NK-92 (cell line): ENCODE results near the gene ALDH1L1.
"Not testable (repeated sequence)": the region's sequence is repeated elsewhere in the genome, so short reads cannot be mapped to it uniquely, and the experiment has no call there.

ENCODE experiments used
- DNase-seq: peaks from one replicate; lab custom pipeline; 2025; ENCODE audit not compliant: unreplicated experiment; lab: John Stamatoyannopoulos, UW

The ALDH1L1 gene

GRCh38 chr3:126108676-126109050 lies 71.7 kb downstream of the ALDH1L1 start:
- DNase-seq: no peak

GRCh38 chr3:126107957-126108675 lies 72.3 kb downstream of the ALDH1L1 start:
- DNase-seq: no peak

DNA sequence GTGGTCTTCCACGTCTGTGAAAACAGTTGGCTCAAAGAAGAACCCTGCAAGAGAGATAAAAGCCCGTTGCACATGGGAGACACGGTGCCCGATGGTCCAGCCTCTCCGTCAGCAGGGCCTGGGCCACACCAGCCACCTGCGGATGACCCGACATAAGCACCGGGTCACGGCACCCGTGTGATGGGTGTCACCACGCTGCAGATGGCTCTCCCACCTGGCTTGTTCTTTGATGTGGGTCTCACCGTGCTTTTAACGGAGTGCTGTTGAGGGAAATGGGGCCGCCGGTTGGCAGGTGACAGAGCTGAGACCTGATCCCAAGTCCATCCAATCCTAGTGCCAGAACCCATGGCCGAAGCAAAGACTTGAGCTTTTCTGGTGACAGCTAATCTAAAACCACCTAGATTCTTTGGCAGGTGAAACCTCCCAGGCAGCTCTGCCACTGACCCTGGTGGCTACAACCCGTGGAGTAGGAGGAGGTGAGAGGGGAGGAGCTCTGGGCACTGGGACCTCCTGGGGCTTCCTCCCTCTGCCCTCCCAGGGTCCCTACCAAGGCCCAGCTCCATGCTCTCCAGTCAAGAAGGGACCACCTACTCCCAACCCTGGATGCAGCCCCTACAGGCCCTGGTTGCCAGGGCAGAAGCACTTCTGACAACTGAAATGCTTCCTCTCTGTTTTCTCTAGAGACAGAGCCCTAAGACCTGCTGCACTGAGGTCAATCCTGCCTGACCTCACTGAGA lies 73.0 kb downstream of the ALDH1L1 start:
- DNase-seq: no peak

GRCh38 chr3:126106336-126107202 lies 73.8 kb downstream of the ALDH1L1 start:
- no peak for DNase-seq

- DNase-seq: no peak
These were observed 74.6 kb downstream of the ALDH1L1 start for GRCh38 chr3:126105691-126106187.

- DNase-seq: no peak
These were observed 75.4 kb downstream of the ALDH1L1 start for GRCh38 chr3:126104742-126105605.

GRCh38 chr3:126104028-126104635 lies 76.3 kb downstream of the ALDH1L1 start:
- DNase-seq: no peak

- no peak for DNase-seq
These were observed 77.0 kb downstream of the ALDH1L1 start for GRCh38 chr3:126103121-126104027.

DNA sequence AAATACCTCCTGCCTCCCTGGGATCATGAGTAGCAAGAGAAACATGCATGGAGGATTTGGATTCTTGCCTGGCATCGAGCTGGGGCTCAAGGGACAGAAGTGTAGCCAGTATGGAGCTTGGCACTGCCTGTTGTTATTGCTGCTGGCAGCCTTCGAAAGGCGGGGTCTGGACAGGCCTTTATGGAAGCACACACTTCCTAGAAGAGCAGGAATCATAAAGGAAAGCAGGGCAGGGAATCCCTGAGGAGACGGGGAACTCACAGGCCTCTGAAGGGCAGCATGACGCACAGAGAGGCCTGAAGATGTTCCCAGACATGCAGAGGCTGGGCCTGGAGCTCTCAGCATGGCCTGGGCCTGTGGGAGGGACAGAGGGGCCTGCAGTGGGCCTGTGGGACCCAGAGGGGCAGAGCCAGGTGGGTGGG lies 77.8 kb downstream of the ALDH1L1 start:
- DNase-seq: no peak

DNA sequence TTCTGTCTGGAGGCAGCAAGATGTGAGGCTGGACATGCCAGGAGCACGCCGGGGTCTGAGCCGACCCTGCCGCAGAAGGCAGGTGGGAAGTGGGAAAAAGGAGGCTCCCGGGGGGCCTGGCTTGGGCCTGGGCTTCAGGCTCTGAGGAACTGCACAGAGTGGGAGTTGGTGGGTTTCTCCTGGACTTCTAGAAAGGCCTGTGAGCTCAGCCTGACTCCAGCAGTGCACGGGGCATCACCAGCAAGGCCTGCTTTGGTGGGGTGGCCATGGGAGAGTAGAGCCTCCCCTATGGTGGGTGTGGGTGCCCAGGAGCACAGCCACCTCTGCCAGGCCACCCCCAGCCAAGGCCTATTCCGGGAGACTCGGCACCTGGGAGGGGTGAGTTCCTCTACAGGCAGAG lies 78.4 kb downstream of the ALDH1L1 start:
- no peak for DNase-seq

DNA sequence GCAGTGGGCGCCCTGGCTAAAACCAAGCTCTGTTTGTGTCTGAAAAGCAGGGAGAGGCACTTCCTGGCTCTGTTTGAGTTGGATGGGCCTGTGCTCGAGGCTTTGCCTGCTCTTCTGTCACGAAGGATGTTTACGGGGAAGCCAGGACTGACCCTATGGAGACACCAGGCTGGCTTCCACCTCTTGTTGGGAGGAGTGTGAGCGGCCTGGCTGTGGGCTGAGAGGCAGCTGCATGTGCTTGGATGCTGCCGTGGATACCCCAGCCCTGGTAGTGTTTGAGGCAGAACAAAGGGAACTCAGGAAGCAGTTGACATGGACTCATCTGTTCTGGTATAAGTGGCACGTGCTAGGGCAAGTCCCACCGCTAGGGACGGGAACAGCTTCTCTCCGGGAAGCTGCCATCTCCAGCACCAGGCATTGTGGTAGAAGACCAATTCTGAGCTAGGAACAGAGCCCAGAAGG lies 78.8 kb downstream of the ALDH1L1 start:
- no peak for DNase-seq

DNA sequence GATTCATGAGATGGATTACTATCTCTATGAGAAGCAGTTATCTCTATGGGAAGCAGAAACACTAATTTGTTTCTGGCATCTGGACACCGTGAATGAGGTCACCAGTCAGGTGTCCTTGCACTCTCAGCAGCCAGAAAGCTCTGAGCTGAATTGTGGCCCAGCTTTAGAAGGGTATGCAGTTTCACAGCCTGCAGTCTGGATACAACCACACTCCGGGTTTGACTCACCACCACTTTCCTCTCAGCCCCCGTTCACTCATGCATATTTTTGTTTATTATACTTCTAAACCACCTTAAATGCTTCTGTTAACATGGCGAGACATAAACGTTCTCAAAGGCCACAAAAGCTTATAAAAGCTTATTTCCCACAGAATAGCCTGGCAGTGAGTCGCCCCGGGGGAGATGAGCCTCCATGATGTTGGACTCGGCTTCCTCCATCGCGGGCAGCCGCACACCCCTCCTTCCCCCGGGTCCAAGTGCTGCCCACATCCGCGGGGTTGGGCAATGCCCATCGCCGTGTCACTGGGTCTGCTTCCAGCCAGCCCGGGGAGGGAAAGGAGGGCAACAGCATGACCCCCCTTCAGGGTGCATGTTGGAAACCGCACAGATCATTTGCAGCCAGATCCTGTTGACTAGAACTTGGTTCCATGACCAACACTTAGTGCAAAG lies 79.6 kb downstream of the ALDH1L1 start:
- DNase-seq: no peak

- no peak for DNase-seq
These were observed 80.1 kb downstream of the ALDH1L1 start for GRCh38 chr3:126100269-126100633.

DNA sequence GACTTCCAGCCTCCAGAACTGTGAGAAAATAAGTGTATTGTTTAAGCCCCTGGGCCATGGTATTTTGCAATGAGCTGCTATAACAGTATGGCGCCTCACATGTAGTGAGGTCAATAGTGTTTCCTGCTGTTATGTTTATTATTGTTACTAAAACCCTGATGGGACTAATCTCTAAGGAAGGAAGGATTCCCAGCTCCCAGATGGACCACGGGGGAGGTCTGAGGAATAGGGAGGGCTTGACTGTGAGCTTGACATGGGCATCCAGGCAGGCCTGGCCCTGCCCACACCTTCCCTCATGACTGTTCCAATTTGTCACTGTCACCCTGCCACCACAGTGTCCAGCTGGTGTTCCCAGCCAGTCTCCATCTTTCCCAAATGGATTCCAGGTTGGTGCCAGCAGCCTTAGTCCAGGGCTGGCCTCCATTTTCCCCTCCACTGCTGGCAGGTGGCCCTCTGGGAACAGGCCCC lies 82.0 kb downstream of the ALDH1L1 start:
- no peak for DNase-seq

- DNase-seq: no peak
These were observed 82.6 kb downstream of the ALDH1L1 start for GRCh38 chr3:126097801-126098200.

GRCh38 chr3:126096274-126096673 lies 84.1 kb downstream of the ALDH1L1 start:
- not testable (repeated sequence) for DNase-seq

DNA sequence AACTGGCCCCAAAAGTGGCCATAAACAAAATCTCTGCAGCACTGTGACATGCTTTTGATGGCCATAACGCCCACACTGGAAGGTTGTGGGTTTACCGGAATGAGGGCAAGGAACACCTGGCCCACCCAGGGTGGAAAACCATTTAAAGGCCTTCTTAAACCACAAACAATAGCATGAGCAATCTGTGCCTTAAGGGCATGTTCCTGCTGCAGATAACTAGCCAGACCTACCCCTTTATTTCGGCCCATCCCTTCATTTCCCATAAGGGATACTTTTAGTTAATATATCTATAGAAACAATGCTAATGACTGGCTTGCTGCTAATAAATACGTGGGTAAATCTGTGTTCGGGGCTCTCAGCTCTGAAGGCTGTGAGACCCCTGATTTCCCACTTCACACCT lies 88.3 kb downstream of the ALDH1L1 start:
- not testable (repeated sequence) for DNase-seq

- DNase-seq: no peak
These were observed 92.7 kb downstream of the ALDH1L1 start for GRCh38 chr3:126087552-126088175.
